Loucy (cell line): ENCODE measurements around the gene GPC2.

Source experiments
- H2AFZ ChIP-seq: fragments of 200-600 bp; sonication (generic); 2 replicates; pipeline ENCODE4 v1.6.0; 2016; ENCODE audit warnings: antibody characterized with exemption, mild to moderate bottlenecking, low read length, moderate library complexity
- H3F3A ChIP-seq: fragments of 200-600 bp; 2 replicates; pipeline ENCODE4 v1.6.0; 2016; ENCODE audit warnings: antibody characterized with exemption, low read depth, mild to moderate bottlenecking
- H3K27me3 ChIP-seq: fragments of 200-600 bp; sonication (generic); 2 replicates; pipeline ENCODE4 v1.6.1; 2014; ENCODE audit warnings: low read length, mild to moderate bottlenecking; ENCODE audit not compliant: insufficient read depth, poor library complexity, severe bottlenecking
- H3K36me3 ChIP-seq: fragments of 200-600 bp; sonication (generic); 2 replicates; pipeline ENCODE4 v1.6.1; 2016; ENCODE audit warnings: low read length; ENCODE audit not compliant: insufficient read depth
- H3K4me1 ChIP-seq: fragments of 200-600 bp; sonication (generic); 2 replicates; pipeline ENCODE4 v1.5.1; 2014; ENCODE audit warnings: low read length, mild to moderate bottlenecking; ENCODE audit not compliant: insufficient read depth, poor library complexity, severe bottlenecking
- H3K4me2 ChIP-seq: fragments of 200-600 bp; sonication (generic); 2 replicates; pipeline ENCODE4 v1.6.0; 2014; ENCODE audit warnings: antibody characterized with exemption, low read length, low read depth, mild to moderate bottlenecking; ENCODE audit not compliant: poor library complexity, severe bottlenecking
- H3K4me3 ChIP-seq: fragments of 200-600 bp; sonication (generic); 2 replicates; pipeline ENCODE4 v1.5.1; 2014; ENCODE audit warnings: low read length, mild to moderate bottlenecking, mixed read lengths; ENCODE audit not compliant: poor library complexity, severe bottlenecking
- H3K79me2 ChIP-seq: fragments of 200-600 bp; sonication (generic); 2 replicates; pipeline ENCODE4 v1.6.1; 2014; ENCODE audit warnings: low read length; ENCODE audit not compliant: insufficient read depth
- H3K9ac ChIP-seq: fragments of 200-600 bp; sonication (generic); 2 replicates; pipeline ENCODE4 v1.6.0; 2014; ENCODE audit warnings: mild to moderate bottlenecking, low read depth, low read length, moderate library complexity; ENCODE audit not compliant: poor library complexity, severe bottlenecking
- H3K9me2 ChIP-seq: fragments of 200-600 bp; sonication (generic); replicated peaks from 2 replicates; pipeline ENCODE4 v1.6.1; 2016; ENCODE audit warnings: low read depth, low read length, mixed read lengths
- H3K9me3 ChIP-seq: fragments of 200-600 bp; sonication (generic); 2 replicates; pipeline ENCODE4 v1.6.1; 2014; ENCODE audit warnings: mild to moderate bottlenecking, antibody characterized with exemption, low read length, low read depth; ENCODE audit not compliant: insufficient read depth
- H4K20me1 ChIP-seq: fragments of 200-600 bp; sonication (generic); 2 replicates; pipeline ENCODE4 v1.6.0; 2014; ENCODE audit warnings: antibody characterized with exemption, low read length, mild to moderate bottlenecking; ENCODE audit not compliant: insufficient read depth, poor library complexity, severe bottlenecking
- EZH2phosphoT487 ChIP-seq: fragments of 200-600 bp; IDR thresholded peaks from 2 replicates; pipeline ENCODE4 v1.6.1; 2018; ENCODE audit warnings: antibody characterized with exemption, mild to moderate bottlenecking, moderate library complexity, borderline replicate concordance
- TF ChIP-seq, protein P1 (sequence below): fragments of 200-600 bp; sonication (generic); conservative IDR thresholded peaks from 2 replicates; pipeline ENCODE4 v1.5.1; 2014; ENCODE audit warnings: mild to moderate bottlenecking, antibody characterized with exemption, low read length

GPC2 gene

DNA sequence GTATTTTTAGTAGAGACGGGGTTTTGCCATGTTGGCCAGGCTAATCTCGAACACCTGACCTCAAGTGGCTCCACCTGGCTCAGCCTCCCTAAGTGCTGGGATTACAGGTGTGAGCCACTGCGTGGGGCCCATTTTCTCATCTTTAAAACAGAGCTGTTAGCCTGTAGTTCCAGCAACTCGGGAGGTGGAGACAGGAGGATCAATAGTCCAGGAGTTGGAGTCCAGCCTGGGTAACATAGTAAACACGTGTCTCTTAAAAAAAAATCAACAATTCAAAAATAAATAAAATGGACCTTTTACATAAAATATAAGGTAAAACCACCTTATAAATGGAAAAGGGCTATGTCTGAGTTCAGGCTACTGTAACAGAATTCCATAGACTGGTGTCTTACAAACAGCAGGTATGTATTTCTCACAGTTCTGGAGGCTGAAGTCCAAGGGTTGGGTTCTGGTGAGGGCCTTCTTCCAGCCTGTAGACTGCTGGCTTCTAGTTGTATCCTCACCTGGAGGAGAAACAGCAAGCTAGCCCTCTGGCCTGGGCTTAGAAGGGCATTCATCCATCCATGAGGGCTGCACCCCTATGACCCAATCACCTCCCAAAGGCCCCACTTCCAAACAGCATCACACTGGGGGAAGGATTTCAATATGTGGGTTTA, 35.6 kb upstream of the GPC2 start:
- H3K4me2 ChIP-seq, result no peak overlapping the region
- TF ChIP-seq EZH2phosphoT487, result no peak
- TF ChIP-seq, protein P1, sequence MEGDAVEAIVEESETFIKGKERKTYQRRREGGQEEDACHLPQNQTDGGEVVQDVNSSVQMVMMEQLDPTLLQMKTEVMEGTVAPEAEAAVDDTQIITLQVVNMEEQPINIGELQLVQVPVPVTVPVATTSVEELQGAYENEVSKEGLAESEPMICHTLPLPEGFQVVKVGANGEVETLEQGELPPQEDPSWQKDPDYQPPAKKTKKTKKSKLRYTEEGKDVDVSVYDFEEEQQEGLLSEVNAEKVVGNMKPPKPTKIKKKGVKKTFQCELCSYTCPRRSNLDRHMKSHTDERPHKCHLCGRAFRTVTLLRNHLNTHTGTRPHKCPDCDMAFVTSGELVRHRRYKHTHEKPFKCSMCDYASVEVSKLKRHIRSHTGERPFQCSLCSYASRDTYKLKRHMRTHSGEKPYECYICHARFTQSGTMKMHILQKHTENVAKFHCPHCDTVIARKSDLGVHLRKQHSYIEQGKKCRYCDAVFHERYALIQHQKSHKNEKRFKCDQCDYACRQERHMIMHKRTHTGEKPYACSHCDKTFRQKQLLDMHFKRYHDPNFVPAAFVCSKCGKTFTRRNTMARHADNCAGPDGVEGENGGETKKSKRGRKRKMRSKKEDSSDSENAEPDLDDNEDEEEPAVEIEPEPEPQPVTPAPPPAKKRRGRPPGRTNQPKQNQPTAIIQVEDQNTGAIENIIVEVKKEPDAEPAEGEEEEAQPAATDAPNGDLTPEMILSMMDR, result no peak
- no peaks in the 10 kb centered on the region for H4K20me1 ChIP-seq
- no peak overlapping the region for H3K9ac ChIP-seq
- no peaks in the 10 kb centered on the region for H3K36me3 ChIP-seq
- H3K27me3 ChIP-seq, result no peaks in the 10 kb centered on the region
- H3K4me3 ChIP-seq, result no peak overlapping the region
- no peaks in the 10 kb centered on the region for H3K9me2 ChIP-seq
- H3K79me2 ChIP-seq, result no peaks in the 10 kb centered on the region
- H3F3A ChIP-seq, result no peaks in the 10 kb centered on the region
- no peaks in the 10 kb centered on the region for H3K9me3 ChIP-seq
- no peak overlapping the region for H2AFZ ChIP-seq
- H3K4me1 ChIP-seq, result peaks cover 20% of the 10 kb centered on the region

DNA sequence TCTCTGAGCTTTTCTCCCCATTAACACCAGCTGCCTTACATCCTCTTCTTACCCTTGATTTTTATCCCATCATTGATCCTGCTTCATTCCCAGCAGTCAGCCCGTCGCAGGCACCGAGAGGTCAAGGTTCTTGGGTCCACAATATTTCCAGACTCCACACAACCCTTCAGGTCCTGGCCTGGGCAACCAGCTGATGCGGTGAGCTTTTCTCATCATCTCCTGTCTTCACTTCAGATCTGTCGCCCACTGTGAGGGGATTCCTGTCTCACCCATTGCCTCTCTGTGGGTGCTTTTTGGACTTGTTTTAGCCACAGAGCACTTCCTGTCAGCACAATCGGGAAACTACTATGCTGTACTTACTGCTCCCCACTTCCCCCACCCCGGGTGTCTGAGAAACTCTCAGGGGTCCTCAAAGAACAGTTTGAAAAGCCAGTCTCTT, 34.2 kb upstream of the GPC2 start:
- H3K9me3 ChIP-seq, result no peaks in the 10 kb centered on the region

DNA sequence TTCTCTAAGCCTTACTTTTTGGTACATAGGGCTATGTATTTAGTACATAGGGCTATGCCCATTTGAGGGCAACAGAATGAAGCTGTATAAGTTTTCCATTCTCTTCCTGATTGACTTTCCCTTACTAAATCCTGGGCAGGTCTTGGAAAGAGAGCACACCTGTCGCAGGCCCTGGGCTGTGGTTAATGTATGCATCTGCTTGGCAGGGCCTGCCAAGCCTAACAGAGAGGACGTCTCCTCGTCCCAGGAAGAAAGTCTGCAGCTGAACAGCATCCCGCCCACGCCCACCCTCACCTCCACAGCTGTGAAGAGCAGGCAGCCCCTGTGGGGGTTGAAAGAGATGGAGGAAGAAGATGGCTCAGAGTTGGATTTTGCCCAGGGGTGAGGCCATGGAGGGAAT, 33.6 kb upstream of the GPC2 start:
- H3K9ac ChIP-seq, result no peak overlapping the region
- H3K4me3 ChIP-seq, result no peak overlapping the region
- TF ChIP-seq, protein P1, result no peak
- no peak for TF ChIP-seq EZH2phosphoT487
- H3K36me3 ChIP-seq, result no peaks in the 10 kb centered on the region
- H4K20me1 ChIP-seq, result no peaks in the 10 kb centered on the region
- H2AFZ ChIP-seq, result no peak overlapping the region
- H3K9me3 ChIP-seq, result no peaks in the 10 kb centered on the region
- H3K27me3 ChIP-seq, result no peaks in the 10 kb centered on the region
- no peaks in the 10 kb centered on the region for H3F3A ChIP-seq
- H3K4me1 ChIP-seq, result peaks cover 20% of the 10 kb centered on the region
- H3K9me2 ChIP-seq, result no peaks in the 10 kb centered on the region
- no peaks in the 10 kb centered on the region for H3K79me2 ChIP-seq
- H3K4me2 ChIP-seq, result peak overlapping the region; percentile 46

More for the DNA sequence above, 34.2 kb upstream of the GPC2 start:
- H4K20me1 ChIP-seq, result no peaks in the 10 kb centered on the region
- H3K27me3 ChIP-seq, result no peaks in the 10 kb centered on the region
- H3K9me2 ChIP-seq, result no peaks in the 10 kb centered on the region
- peaks cover 20% of the 10 kb centered on the region for H3K4me1 ChIP-seq
- peak overlapping the region; percentile 46 for H3K4me2 ChIP-seq
- no peaks in the 10 kb centered on the region for H3F3A ChIP-seq
- H3K79me2 ChIP-seq, result no peaks in the 10 kb centered on the region
- no peaks in the 10 kb centered on the region for H3K36me3 ChIP-seq
- peak overlapping the region; percentile 45 for H3K9ac ChIP-seq
- no peak overlapping the region for H2AFZ ChIP-seq
- peak overlapping the region; percentile 28 for H3K4me3 ChIP-seq
- no peak for TF ChIP-seq EZH2phosphoT487
- TF ChIP-seq, protein P1, result no peak
